ENCODE data around the gene NCBP2L. TPM values are rescaled to one million over a fixed set of nuclear protein-coding genes. Genes with fewer than 3 reads are reported as not detected.

The NCBP2L gene
- total and polyA plus RNA-seq, 9 of the 15 experiments (the other 6 are each of a cell fraction or from before 2014, with no cell fraction given) = not detected

- 13% methylated on average over 2 of the region's 3 CpGs for WGBS (ENCODE audit: insufficient coverage, low coverage, missing lambda C conversion rate)
- no peak overlapping the region for H3K27ac ChIP-seq (ENCODE audit: extremely low read depth, low read depth, low read length)
- H3K4me1 ChIP-seq (replicated peaks in 1 of 2; ENCODE audit: control insufficient read depth in 2 of 2, insufficient read depth in 2 of 2, low read length in 2 of 2) = no peaks in the 10 kb centered on the region; a peak in 1 of 5 replicates
- FAIRE-seq = no peak
- H2AFZ ChIP-seq (ENCODE audit: low read depth, low read length) = no peak overlapping the region
- ATAC-seq = no peak
- DNase-seq (ENCODE audit: extremely low read depth in 1 of 4, low spot score in 3 of 4) = no peak
- no peak overlapping the region for H3K9ac ChIP-seq (ENCODE audit: insufficient read depth in 1 of 2, low read depth in 2 of 2, low read length in 2 of 2)
- CTCF ChIA-PET (ENCODE audit: low intra/inter-chr PET ratio) = no interaction called here
- no peaks in the 10 kb centered on the region for H3K79me2 ChIP-seq (ENCODE audit: control insufficient read depth, insufficient read depth, low read length)
- H3K9me1 ChIP-seq (ENCODE audit: control insufficient read depth, insufficient read depth, low read length) = no peaks in the 10 kb centered on the region
- H3K27me3 ChIP-seq (ENCODE audit: control insufficient read depth in 2 of 2, insufficient read depth in 2 of 2, low read length in 2 of 2) = peaks cover 0 to 16% of the 10 kb centered on the region in 2 experiments; a peak in 2 of 5 replicates
- H3K9me3 ChIP-seq (replicated peaks; ENCODE audit: control insufficient read depth, insufficient read depth, low read depth, low read length) = no peaks in the 10 kb centered on the region
- no peak overlapping the region for H3K4me3 ChIP-seq
- no peaks in the 10 kb centered on the region for H4K20me1 ChIP-seq (replicated peaks; ENCODE audit: control insufficient read depth, insufficient read depth, low read length)
- no peaks in the 10 kb centered on the region for H3K36me3 ChIP-seq (ENCODE audit: control insufficient read depth, insufficient read depth, low read length)
- in situ Hi-C loops (cut with MboI) (no loop called here), intact Hi-C loops (cut with micrococcal nuclease) (no loop called here)
- no TSS peak for BruUV-seq (replicated peaks)
- TF ChIP-seq SMAD1 (IDR thresholded peaks at IDR 0.05; ENCODE audit: low read depth, low read length, partially characterized antibody) (no peak), BRD9 (IDR thresholded peaks at IDR 0.05; ENCODE audit: low read depth, partially characterized antibody) (no peak), ZNF584 (CRISPR knock-in tag; IDR thresholded peaks at IDR 0.05; ENCODE audit: low read depth) (no peak), ZNF57 (CRISPR knock-in tag; IDR thresholded peaks at IDR 0.05) (no peak), ZNF41 (CRISPR knock-in tag; conservative IDR thresholded peaks at IDR 0.05) (no peak), SP2 (IDR thresholded peaks at IDR 0.05; ENCODE audit: extremely low read depth, low read depth, low read length, poor library complexity, severe bottlenecking) (no peak)
- POLR2A ChIA-PET = interaction anchor here (0.8 to 1.4 kb wide), 2 partner anchors 11 to 30 kb away, joined by 3 read pairs; no protein-coding TSS in a partner anchor
- H3K4me2 ChIP-seq (ENCODE audit: insufficient read depth, low read length) = no peak overlapping the region
Measured at GRCh38 chrX:107752714-107753113, 24.8 kb upstream of the NCBP2L start.

- no peaks in the 10 kb centered on the region for H4K20me1 ChIP-seq (replicated peaks; ENCODE audit: control insufficient read depth, insufficient read depth, low read length)
- ATAC-seq = no peak
- ChIA-PET POLR2A (interaction anchor here (0.8 kb wide), 1 partner anchor 29 kb away, joined by 3 read pairs; no protein-coding TSS in a partner anchor), CTCF (ENCODE audit: low intra/inter-chr PET ratio) (no interaction called here)
- no peak for DNase-seq (ENCODE audit: extremely low read depth in 1 of 4, low spot score in 3 of 4)
- in situ Hi-C loops (cut with MboI) (no loop called here), intact Hi-C loops (cut with micrococcal nuclease) (no loop called here)
- H3K27me3 ChIP-seq (ENCODE audit: control insufficient read depth in 2 of 2, insufficient read depth in 2 of 2, low read length in 2 of 2) = peaks cover 0 to 21% of the 10 kb centered on the region in 2 experiments; a peak in 2 of 5 replicates
- TF ChIP-seq SUPT5H (IDR thresholded peaks at IDR 0.05) = no peak
- TF ChIP-seq PBX2 (CRISPR knock-in tag; IDR thresholded peaks at IDR 0.05; ENCODE audit: low read depth) = no peak
- peak; percentile 53; the same call in 1 of the 2 replicates for TF ChIP-seq PBX2 (tag; conservative IDR thresholded peaks at IDR 0.05; ENCODE audit: low read depth)
- TF ChIP-seq MEIS2 (IDR thresholded peaks at IDR 0.05; ENCODE audit: partially characterized antibody) = peak; percentile 55
- no peak overlapping the region for H3K4me2 ChIP-seq (ENCODE audit: insufficient read depth, low read length)
- no peak overlapping the region for H3K9ac ChIP-seq (ENCODE audit: insufficient read depth in 1 of 2, low read depth in 2 of 2, low read length in 2 of 2)
- no TSS peak for BruUV-seq (replicated peaks)
- H3K27ac ChIP-seq (ENCODE audit: extremely low read depth, low read depth, low read length) = no peak overlapping the region
- H3K36me3 ChIP-seq (ENCODE audit: control insufficient read depth, insufficient read depth, low read length) = no peaks in the 10 kb centered on the region
- H3K4me3 ChIP-seq = no peak overlapping the region
- no peak for FAIRE-seq
- H2AFZ ChIP-seq (ENCODE audit: low read depth, low read length) = no peak overlapping the region
- H3K9me3 ChIP-seq (replicated peaks; ENCODE audit: control insufficient read depth, insufficient read depth, low read depth, low read length) = no peaks in the 10 kb centered on the region
- 3% methylated on average over 4 of the region's 4 CpGs for WGBS (ENCODE audit: insufficient coverage, low coverage, missing lambda C conversion rate)
- no peaks in the 10 kb centered on the region; a peak in 1 of 5 replicates for H3K4me1 ChIP-seq (replicated peaks in 1 of 2; ENCODE audit: control insufficient read depth in 2 of 2, insufficient read depth in 2 of 2, low read length in 2 of 2)
- H3K79me2 ChIP-seq (ENCODE audit: control insufficient read depth, insufficient read depth, low read length) = no peaks in the 10 kb centered on the region
- no peaks in the 10 kb centered on the region for H3K9me1 ChIP-seq (ENCODE audit: control insufficient read depth, insufficient read depth, low read length)
Measured at GRCh38 chrX:107753187-107753586, 24.3 kb upstream of the NCBP2L start.
